KMS-11 (cell line): ENCODE data around the gene CCDC7.
"Not testable (repeated sequence)": the region's sequence is repeated elsewhere in the genome, so short reads cannot be mapped to it uniquely, and the experiment has no call there.

Experiments used
- H2AFZ ChIP-seq: fragments of 200-600 bp; sonication (generic); 2 replicates; pipeline ENCODE4 v1.6.1; 2016; ENCODE audit warnings: antibody characterized with exemption, mixed run types, low read depth
- H3K27ac ChIP-seq: fragments of 200-600 bp; sonication (generic); 2 replicates; pipeline ENCODE4 v1.6.1; 2016; ENCODE audit warnings: mild to moderate bottlenecking, mixed run types
- H3K27me3 ChIP-seq: fragments of 200-600 bp; sonication (generic); 2 replicates; pipeline ENCODE4 v1.6.1; 2017; ENCODE audit warnings: mild to moderate bottlenecking, low read depth, mixed run types, moderate library complexity; ENCODE audit not compliant: insufficient read depth
- H3K36me3 ChIP-seq: fragments of 200-600 bp; sonication (generic); 2 replicates; pipeline ENCODE4 v1.6.1; 2017; ENCODE audit warnings: mild to moderate bottlenecking, mixed run types; ENCODE audit not compliant: insufficient read depth
- H3K4me1 ChIP-seq: fragments of 200-600 bp; sonication (generic); 2 replicates; pipeline ENCODE4 v1.6.1; 2016; ENCODE audit warnings: mild to moderate bottlenecking, low read depth, mixed run types; ENCODE audit not compliant: poor library complexity, severe bottlenecking
- H3K4me2 ChIP-seq: fragments of 200-600 bp; sonication (generic); 2 replicates; pipeline ENCODE4 v1.7.0; 2016; ENCODE audit warnings: mild to moderate bottlenecking, mixed run types
- H3K4me3 ChIP-seq: fragments of 200-600 bp; sonication (generic); IDR thresholded peaks from 2 replicates; pipeline ENCODE4 v1.6.1; 2017; ENCODE audit warnings: low read depth, low read length, mixed read lengths; ENCODE audit not compliant: insufficient read depth
- H3K79me2 ChIP-seq: fragments of 200-600 bp; sonication (generic); 2 replicates; pipeline ENCODE4 v1.6.1; 2016; ENCODE audit warnings: low read depth, mixed run types; ENCODE audit not compliant: insufficient read depth
- H3K9ac ChIP-seq: fragments of 200-600 bp; sonication (generic); 2 replicates; pipeline ENCODE4 v1.6.1; 2016; ENCODE audit warnings: mild to moderate bottlenecking, mixed run types
- H4K20me1 ChIP-seq: fragments of 200-600 bp; sonication (generic); 2 replicates; pipeline ENCODE4 v1.6.1; 2016; ENCODE audit warnings: mild to moderate bottlenecking, mixed run types; ENCODE audit not compliant: insufficient read depth
- CTCF ChIP-seq: fragments of 200-600 bp; sonication (generic); conservative IDR thresholded peaks from 2 replicates; pipeline ENCODE4 v1.6.1; 2017; ENCODE audit warnings: low read depth, mild to moderate bottlenecking, antibody characterized with exemption, low read length, moderate library complexity, mixed read lengths

Gene CCDC7

GRCh38 chr10:32731527-32731926 lies 285.6 kb downstream of the CCDC7 start:
- no peaks in the 10 kb centered on the region for H3K27me3 ChIP-seq
- H3K4me3 ChIP-seq: no peak overlapping the region
- H4K20me1 ChIP-seq: no peaks in the 10 kb centered on the region
- no peak overlapping the region for H3K9ac ChIP-seq
- H3K4me2 ChIP-seq: no peak overlapping the region
- no peaks in the 10 kb centered on the region for H3K36me3 ChIP-seq
- no peaks in the 10 kb centered on the region for H3K79me2 ChIP-seq
- no peak for TF ChIP-seq CTCF
- H3K27ac ChIP-seq: no peak overlapping the region
- no peak overlapping the region for H2AFZ ChIP-seq
- H3K4me1 ChIP-seq: no peaks in the 10 kb centered on the region

- H3K4me3 ChIP-seq: no peak overlapping the region
- H3K36me3 ChIP-seq: no peaks in the 10 kb centered on the region
- no peak for TF ChIP-seq CTCF
- no peak overlapping the region for H3K27ac ChIP-seq
- no peaks in the 10 kb centered on the region for H3K79me2 ChIP-seq
- no peaks in the 10 kb centered on the region for H3K4me1 ChIP-seq
- no peak overlapping the region for H3K4me2 ChIP-seq
- no peak overlapping the region for H3K9ac ChIP-seq
- H2AFZ ChIP-seq: no peak overlapping the region
- no peaks in the 10 kb centered on the region for H3K27me3 ChIP-seq
- H4K20me1 ChIP-seq: no peaks in the 10 kb centered on the region
These were observed 293.0 kb downstream of the CCDC7 start for GRCh38 chr10:32738958-32739357.

- TF ChIP-seq CTCF: no peak
- no peak overlapping the region for H3K27ac ChIP-seq
- H3K4me2 ChIP-seq: no peak overlapping the region
- H3K36me3 ChIP-seq: no peaks in the 10 kb centered on the region
- no peaks in the 10 kb centered on the region for H3K27me3 ChIP-seq
- no peaks in the 10 kb centered on the region for H4K20me1 ChIP-seq
- H3K9ac ChIP-seq: no peak overlapping the region
- no peaks in the 10 kb centered on the region for H3K4me1 ChIP-seq
- no peaks in the 10 kb centered on the region for H3K79me2 ChIP-seq
- H2AFZ ChIP-seq: no peak overlapping the region
- H3K4me3 ChIP-seq: no peak overlapping the region
These were observed 298.4 kb downstream of the CCDC7 start for GRCh38 chr10:32744321-32744720.

GRCh38 chr10:32746869-32747268 lies 300.9 kb downstream of the CCDC7 start:
- no peaks in the 10 kb centered on the region for H3K27me3 ChIP-seq
- H3K27ac ChIP-seq: no peak overlapping the region
- H3K9ac ChIP-seq: no peak overlapping the region
- H3K79me2 ChIP-seq: no peaks in the 10 kb centered on the region
- no peak overlapping the region for H3K4me3 ChIP-seq
- H3K36me3 ChIP-seq: no peaks in the 10 kb centered on the region
- H3K4me1 ChIP-seq: no peaks in the 10 kb centered on the region
- no peak overlapping the region for H2AFZ ChIP-seq
- TF ChIP-seq CTCF: no peak
- no peaks in the 10 kb centered on the region for H4K20me1 ChIP-seq
- H3K4me2 ChIP-seq: no peak overlapping the region

- no peak for TF ChIP-seq CTCF
- H3K4me3 ChIP-seq: no peak overlapping the region
- H3K4me2 ChIP-seq: no peak overlapping the region
- H2AFZ ChIP-seq: no peak overlapping the region
- no peak overlapping the region for H3K27ac ChIP-seq
- no peaks in the 10 kb centered on the region for H4K20me1 ChIP-seq
- H3K79me2 ChIP-seq: no peaks in the 10 kb centered on the region
- no peak overlapping the region for H3K9ac ChIP-seq
- H3K36me3 ChIP-seq: no peaks in the 10 kb centered on the region
- H3K27me3 ChIP-seq: no peaks in the 10 kb centered on the region
- H3K4me1 ChIP-seq: no peaks in the 10 kb centered on the region
These were observed 305.6 kb downstream of the CCDC7 start for GRCh38 chr10:32751582-32751981.

GRCh38 chr10:32754900-32755299 lies 309.0 kb downstream of the CCDC7 start:
- H3K9ac ChIP-seq: not testable (repeated sequence)

More at GRCh38 chr10:32754900-32755299, 309.0 kb downstream of the CCDC7 start:
- H3K4me2 ChIP-seq, H3K4me1 ChIP-seq, H4K20me1 ChIP-seq, H3K79me2 ChIP-seq, H3K27me3 ChIP-seq, H3K4me3 ChIP-seq, H2AFZ ChIP-seq, H3K36me3 ChIP-seq, H3K27ac ChIP-seq: not testable (repeated sequence)
